HUES64 (cell line): ENCODE results near the gene TEFM.

ENCODE experiments used
- H3K27ac ChIP-seq: 2 replicates; pipeline ENCODE4 v1.7.0; 2013; ENCODE audit warnings: low read depth, low read length, inconsistent platforms
- H3K27me3 ChIP-seq: 2 replicates; pipeline ENCODE4 v1.6.1; 2013; ENCODE audit warnings: mild to moderate bottlenecking, low read length; ENCODE audit not compliant: insufficient read depth
- H3K36me3 ChIP-seq: 2 replicates; pipeline ENCODE4 v1.6.1; 2013; ENCODE audit warnings: mild to moderate bottlenecking, low read length; ENCODE audit not compliant: insufficient read depth
- H3K4me1 ChIP-seq: 2 replicates; pipeline ENCODE4 v1.6.1; 2013; ENCODE audit warnings: mild to moderate bottlenecking, low read length, moderate library complexity; ENCODE audit not compliant: insufficient read depth
- H3K4me3 ChIP-seq: 2 replicates; pipeline ENCODE4 v1.5.1; 2013; ENCODE audit warnings: mild to moderate bottlenecking, low read length, moderate library complexity
- H3K9ac ChIP-seq: 2 replicates; pipeline ENCODE4 v1.6.1; 2013; ENCODE audit warnings: mild to moderate bottlenecking, low read depth, low read length
- H3K9me3 ChIP-seq: 2 replicates; pipeline ENCODE4 v1.6.1; 2013; ENCODE audit warnings: low read depth, low read length; ENCODE audit not compliant: insufficient read depth
- WGBS: fragments of 150-250, 120-280 bp; methylation state at CpG from one replicate; pipeline ENCODE4 v1.1.7; 2013; ENCODE audit warnings: missing lambda C conversion rate; 5-methylcytosine and 5-hydroxymethylcytosine counted together

The TEFM gene

GRCh38 chr17:30869005-30869404 is 37.0 kb downstream of the TEFM start:
- peaks cover 87% of the 10 kb centered on the region for H3K36me3 ChIP-seq
- no peak overlapping the region for H3K9ac ChIP-seq
- no peaks in the 10 kb centered on the region for H3K27me3 ChIP-seq
- WGBS = 97% methylated on average over 6 of the region's 6 CpGs
- no peaks in the 10 kb centered on the region for H3K9me3 ChIP-seq
- no peaks in the 10 kb centered on the region for H3K4me1 ChIP-seq
- no peak overlapping the region for H3K27ac ChIP-seq
- H3K4me3 ChIP-seq = no peak overlapping the region

GRCh38 chr17:30864636-30865035 is 41.4 kb downstream of the TEFM start:
- Histone ChIP-seq H3K27ac (no peak overlapping the region), H3K27me3 (no peaks in the 10 kb centered on the region), H3K9me3 (no peaks in the 10 kb centered on the region), H3K9ac (no peak overlapping the region), H3K36me3 (peaks cover 85% of the 10 kb centered on the region), H3K4me3 (no peak overlapping the region), H3K4me1 (no peaks in the 10 kb centered on the region)
- WGBS = 91% methylated on average over 1 of the region's 1 CpG

GRCh38 chr17:30858556-30859250 is 47.3 kb downstream of the TEFM start:
- H3K27ac ChIP-seq = no peak overlapping the region
- H3K4me3 ChIP-seq = no peak overlapping the region
- H3K9ac ChIP-seq = no peak overlapping the region
- H3K36me3 ChIP-seq = peaks cover 86% of the 10 kb centered on the region
- H3K9me3 ChIP-seq = no peaks in the 10 kb centered on the region
- WGBS = 97% methylated on average over 7 of the region's 9 CpGs
- no peaks in the 10 kb centered on the region for H3K27me3 ChIP-seq
- H3K4me1 ChIP-seq = no peaks in the 10 kb centered on the region

- Histone ChIP-seq H3K27me3 (no peaks in the 10 kb centered on the region), H3K4me3 (no peak overlapping the region), H3K9ac (no peak overlapping the region), H3K4me1 (no peaks in the 10 kb centered on the region), H3K36me3 (peaks cover 84% of the 10 kb centered on the region), H3K9me3 (no peaks in the 10 kb centered on the region), H3K27ac (no peak overlapping the region)
- 92% methylated on average over 3 of the region's 3 CpGs for WGBS
Observed at GRCh38 chr17:30854146-30854545, 51.9 kb downstream of the TEFM start.
